GM18520 (cell line): ENCODE data around the gene GXYLT1.
"Not testable (repeated sequence)": the region's sequence is repeated elsewhere in the genome, so short reads cannot be mapped to it uniquely, and the experiment has no call there.

Experiments
- ATAC-seq: cut with Tn5 transposase; IDR thresholded peaks from one replicate; pipeline ENCODE4 v1.9.1; 2021; ENCODE audit not compliant: unreplicated experiment

The GXYLT1 gene

DNA sequence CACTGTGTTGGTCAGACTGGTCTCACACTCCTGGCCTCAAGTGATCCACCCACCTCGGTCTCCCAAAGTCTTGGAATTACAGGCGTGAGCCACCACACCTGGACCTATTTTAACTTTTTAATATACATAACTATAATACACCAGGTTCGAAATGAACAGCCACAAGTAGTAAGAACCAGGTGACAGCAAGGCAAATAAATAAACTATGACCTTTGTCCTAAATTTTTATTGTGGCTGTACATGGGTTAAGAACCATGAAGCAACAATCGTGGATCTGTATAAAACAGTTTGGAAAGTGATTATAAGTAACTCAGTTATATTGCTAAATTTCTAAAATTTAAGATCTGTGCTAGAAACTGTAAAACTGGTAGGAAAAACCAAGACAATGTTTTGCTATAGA lies 41.5 kb downstream of the GXYLT1 start:
- no peak for ATAC-seq

DNA sequence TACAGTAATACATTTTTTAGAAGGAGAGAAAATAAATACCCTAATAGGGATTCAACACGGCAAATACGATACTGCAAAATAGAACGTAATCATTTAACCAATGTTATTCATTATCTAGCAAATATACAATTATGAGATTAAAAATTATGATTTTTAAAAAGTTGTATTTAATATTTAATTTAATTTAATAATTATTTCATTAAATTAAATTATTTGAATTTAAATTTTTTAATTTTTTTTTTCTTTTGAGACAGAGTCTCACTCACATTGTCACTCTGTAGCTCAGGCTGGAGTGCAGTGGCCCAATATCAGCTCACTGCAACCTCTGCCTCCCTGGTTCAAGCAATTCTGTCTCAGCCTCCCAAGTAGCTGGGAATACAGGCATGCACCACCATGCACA lies 42.0 kb downstream of the GXYLT1 start:
- ATAC-seq = no peak

DNA sequence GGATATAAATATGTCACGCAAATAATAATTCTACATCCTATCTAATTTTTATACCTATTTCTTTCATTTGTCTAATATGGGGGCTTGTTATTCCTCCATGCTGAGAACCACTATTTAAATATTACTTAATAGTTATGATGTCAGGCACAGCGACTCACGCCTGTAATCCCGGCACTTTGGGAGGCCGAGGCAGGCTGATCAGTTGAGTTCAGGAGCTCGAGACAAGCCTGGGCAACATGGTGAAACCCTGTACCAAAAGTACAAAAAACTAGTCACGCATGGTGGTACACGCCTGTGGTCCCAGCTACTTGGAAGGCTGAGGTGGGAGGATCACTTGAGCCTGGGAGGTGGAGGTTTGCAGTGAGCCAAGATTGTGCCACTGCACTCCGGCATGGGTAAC lies 45.2 kb downstream of the GXYLT1 start:
- ATAC-seq = no peak

DNA sequence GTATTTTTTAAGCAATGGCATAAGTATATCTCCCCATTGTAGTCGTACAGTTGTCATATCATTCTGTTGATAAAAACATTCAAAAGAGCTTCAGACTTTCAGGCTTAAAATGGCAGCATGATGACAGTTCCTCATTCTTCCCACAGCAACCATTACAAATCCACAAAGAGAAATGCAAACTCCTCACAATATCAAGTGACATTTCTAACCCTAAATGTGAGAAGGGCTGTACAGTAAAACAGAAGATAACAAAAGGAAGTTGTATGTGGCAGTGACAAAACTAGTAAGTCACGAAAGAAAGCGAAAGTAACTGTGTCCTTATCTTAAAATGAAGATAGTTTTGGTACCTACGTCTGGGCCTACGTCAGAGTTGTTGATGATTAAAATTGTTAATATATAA lies 46.7 kb downstream of the GXYLT1 start:
- ATAC-seq = peak; percentile 92

DNA sequence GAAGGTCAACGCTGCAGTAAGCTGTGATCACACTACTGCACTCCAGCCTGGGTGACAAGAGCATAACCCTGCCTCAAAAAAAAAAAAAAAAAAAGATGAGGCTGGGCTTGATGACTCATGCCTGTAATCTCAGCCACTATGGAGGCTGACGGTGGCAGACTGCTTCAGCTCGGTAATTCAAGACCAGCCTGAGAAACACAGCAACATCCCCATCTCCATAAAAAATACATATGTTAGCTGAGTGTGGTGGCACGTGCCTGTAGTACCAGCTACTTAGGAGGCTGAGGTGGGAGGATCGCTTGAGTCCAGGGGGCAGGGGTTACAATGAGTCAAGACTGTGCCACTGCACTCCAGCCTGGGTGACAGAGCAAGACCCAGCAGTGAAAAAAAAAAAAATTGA lies 50.4 kb downstream of the GXYLT1 start:
- no peak for ATAC-seq

DNA sequence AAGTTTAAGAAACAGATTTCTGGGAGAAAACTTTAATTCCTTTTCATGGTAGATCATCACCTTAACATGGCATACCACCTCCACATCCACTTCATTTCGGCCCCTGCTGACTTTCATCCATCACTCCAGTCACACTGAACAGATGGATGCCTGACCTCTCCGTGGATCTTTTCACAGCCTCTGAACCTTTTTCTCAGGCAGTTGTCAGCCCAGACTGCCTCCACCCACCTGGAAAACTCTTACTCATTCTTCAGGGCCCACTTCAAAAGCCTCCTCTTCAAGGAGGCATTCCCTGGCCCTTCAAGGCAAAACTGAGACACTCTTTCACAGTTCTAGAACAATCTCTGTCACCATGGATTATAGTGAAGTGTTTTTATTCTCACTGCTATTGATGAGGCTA lies 52.9 kb downstream of the GXYLT1 start:
- no peak for ATAC-seq

DNA sequence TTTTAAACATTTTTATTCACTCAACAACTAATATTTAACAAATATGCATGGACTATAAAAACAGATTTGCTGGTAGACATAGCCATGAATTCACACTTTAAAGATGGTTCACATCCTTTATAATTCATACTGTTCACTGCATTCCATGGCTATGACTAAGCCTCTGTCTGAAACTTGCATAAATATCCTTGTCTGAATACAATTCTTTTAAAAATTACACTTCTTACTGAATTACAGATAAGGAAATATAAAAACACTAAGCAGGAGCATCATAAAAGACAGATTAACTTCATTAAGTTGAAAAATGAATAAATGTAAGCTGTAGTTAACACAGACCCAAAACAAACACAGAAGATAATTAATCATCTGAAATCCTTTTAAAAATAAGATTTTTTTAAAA lies 53.8 kb downstream of the GXYLT1 start:
- ATAC-seq = no peak

DNA sequence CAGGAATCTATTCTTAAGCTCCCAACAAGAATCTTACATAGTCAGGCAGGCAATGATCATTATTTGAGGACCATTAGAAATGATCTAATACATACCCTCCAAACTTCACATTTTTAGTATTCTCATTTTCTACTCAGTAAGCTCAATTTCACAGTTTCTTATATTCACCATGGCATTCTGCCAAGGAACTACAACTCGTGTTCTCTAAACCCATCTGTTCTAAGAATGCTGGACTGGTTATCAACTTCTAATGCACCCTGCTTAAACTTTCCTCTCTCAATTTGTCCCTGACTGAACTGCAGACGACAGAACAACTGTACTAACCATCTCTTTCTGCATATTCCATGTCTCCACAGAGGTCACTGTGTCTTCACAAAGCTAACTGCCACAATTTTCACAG lies 58.6 kb downstream of the GXYLT1 start:
- no peak for ATAC-seq

DNA sequence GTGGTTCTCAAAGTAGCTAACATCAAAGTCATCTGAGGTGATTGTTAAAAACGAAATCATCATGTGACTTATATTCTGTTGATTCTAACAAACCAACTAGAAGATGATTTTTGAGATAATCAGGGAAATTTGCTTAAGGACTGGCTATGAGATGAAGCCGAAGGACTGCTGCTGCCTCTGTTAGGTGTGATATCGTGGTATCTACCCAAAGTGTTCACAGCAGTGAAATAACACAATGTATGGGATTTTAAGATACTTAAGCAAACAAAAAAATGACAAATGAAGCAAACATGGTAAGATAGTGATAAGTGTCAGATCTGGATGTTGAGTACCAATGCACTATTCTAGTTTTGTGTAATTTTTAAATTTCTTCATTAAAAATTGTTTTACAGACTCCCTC lies 59.1 kb downstream of the GXYLT1 start:
- ATAC-seq = no peak

DNA sequence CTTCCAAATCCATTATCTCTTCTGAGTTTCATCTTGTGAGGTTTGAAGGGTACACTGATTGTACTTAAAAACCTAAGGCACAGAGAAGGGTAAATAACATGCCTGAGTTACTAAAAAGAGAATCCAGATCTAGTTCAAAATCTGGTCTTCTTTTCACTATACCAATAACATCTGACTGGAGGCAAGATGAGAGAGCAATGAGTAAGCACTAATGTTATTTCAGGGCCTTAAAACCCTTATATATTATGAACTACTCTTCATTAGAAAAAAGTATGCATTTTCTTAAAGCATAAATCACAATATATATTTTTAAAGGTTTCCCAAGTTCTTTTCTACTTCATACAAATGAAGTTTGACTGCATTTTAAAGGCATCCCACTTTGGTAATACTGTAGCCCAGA lies 60.2 kb downstream of the GXYLT1 start:
- ATAC-seq = no peak

DNA sequence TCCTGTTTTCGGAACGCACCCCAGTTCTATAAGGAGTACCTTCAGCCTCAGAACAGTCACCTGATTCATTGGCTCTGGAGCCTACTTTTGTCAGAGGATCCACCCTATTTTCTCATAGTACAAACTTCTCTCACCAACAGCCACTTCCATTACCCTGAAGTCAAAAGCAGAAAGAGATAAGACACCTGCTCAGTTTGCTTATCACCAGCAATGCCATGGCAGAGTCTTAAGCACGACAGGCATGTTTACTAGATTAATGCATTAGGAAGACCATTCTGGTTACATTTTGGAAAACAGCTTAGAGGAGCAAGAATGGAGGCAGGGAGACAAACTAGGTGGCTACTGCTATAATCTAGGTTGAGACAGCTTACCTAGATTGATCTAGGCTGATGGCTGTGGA lies 67.7 kb downstream of the GXYLT1 start:
- ATAC-seq = no peak

DNA sequence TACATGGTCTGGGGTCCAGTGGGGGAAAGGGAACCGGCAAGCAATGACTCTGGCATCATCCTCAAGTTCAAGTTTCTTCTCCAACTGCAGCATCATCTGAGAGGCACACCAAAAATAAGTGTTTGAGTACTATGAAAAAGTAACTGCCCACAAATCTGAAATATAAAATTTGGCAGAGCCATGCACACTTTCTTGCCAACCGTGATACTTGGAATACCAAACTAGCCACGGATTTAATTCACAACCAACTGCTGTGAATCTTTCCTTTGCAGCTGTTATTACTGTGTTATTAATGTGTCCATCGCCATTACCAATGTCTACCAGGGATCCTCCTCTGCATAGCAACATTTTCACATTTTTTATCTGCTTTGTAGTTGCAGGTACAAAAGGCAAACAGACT lies 74.6 kb downstream of the GXYLT1 start:
- no peak for ATAC-seq

DNA sequence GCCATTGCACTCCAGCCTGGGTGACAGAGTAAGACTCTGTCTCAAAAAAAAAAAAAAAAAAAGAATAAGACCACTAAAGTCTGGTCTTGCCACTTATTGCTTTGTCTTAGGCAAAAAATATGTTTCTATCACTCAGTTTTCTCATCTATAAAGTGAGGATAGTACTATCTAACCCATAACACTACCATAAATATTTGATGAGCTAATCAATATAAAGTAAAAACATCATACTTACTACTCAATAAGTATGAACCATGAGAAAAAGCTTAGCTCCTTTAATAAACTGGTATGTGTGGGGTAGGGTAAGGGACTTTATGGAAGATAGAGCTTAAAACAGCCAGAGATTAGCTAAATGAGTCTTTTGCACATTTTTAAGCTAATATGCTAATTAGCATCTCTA lies 85.5 kb downstream of the GXYLT1 start:
- no peak for ATAC-seq

DNA sequence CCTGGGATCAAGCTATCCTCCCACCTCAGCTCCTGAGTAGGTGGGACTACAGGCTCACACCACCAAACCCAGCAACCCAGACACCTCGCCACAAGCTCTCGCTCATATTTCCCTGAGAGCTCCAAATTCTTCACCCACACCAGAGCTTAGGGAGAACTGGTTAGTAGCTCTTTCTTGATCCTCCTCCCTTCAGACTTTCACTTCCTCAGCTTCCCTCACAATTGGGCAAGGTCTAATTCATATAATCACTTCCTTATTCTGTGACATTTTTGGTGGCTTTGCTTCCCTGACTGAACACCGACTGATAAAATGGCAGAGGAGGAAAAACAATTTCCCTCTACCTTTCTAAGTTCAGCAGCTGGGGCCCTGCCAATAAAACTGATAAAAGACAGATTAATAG lies 88.5 kb downstream of the GXYLT1 start:
- no peak for ATAC-seq

DNA sequence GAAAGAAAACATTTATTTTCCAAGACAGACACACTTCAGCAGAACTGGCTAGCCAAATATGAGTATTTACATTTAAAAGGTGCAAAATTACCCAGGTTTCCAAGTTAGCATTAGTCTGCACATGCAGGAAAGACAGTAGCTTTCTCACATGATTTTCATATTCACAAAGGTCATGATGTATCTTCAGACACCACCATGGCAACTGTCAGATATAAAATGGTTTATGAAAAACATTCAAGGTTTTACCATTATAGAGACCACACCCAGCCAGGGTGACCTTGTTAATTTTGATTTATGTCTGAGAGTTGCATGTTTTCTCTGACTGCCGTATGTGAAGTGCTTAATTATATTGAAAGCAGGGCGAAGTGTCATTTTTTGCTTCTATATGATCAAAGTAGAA lies 91.2 kb downstream of the GXYLT1 start:
- no peak for ATAC-seq

DNA sequence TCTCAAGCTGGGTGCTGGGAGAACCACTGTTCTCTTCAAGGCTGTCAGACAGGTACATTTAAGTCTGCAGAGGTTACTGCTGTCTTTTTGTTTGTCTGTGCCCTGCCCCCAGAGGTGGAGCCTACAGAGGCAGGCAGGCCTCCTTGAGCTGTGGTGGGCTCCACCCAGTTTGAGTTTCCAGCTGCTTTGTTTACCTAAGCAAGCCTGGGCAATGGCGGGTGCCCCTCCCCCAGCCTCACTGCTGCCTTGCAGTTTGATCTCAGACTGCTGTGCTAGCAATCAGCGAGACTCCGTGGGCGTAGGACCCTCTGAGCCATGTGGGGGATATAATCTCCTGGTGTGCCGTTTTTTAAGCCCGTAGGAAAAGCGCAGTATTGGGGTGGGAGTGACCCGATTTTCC lies 95.7 kb downstream of the GXYLT1 start:
- not testable (repeated sequence) for ATAC-seq

DNA sequence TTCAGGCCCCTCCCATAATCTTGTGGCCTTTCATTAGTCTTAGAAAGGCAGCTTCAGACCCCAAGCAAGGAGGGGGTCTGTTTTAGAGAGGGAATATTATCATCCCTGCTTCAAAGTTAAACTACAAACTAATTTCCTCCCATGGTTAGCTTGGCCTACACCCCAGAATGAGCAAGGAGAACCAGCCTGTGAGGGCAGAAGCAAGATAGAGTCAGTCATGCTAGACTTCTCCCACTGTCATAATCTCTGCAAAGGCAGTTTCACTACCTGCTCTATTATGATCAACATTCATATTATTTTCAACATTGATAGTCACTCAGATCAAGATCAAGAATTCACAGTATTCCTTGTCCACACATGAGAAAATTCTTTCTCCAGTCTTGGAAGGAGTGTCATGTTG lies 105.1 kb downstream of the GXYLT1 start:
- ATAC-seq = no peak

DNA sequence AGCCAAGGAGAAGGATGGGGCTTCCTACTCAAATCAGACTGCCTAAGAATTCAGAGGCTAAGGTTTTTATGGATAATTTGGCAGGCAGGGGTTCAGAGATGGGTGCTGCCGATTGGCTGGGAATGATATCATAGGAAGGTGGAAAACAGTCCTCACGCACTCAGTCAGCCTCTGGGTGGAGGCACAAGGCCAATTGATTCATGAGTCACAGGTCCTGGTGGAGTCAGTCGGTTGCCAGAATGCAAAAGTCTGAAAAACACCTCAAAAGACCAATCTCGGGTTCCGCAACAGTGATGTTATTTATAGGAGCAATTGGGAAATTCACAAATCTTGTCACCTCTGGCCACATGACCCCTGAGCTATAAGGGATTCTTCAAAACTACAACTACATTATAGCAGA lies 105.5 kb downstream of the GXYLT1 start:
- no peak for ATAC-seq

DNA sequence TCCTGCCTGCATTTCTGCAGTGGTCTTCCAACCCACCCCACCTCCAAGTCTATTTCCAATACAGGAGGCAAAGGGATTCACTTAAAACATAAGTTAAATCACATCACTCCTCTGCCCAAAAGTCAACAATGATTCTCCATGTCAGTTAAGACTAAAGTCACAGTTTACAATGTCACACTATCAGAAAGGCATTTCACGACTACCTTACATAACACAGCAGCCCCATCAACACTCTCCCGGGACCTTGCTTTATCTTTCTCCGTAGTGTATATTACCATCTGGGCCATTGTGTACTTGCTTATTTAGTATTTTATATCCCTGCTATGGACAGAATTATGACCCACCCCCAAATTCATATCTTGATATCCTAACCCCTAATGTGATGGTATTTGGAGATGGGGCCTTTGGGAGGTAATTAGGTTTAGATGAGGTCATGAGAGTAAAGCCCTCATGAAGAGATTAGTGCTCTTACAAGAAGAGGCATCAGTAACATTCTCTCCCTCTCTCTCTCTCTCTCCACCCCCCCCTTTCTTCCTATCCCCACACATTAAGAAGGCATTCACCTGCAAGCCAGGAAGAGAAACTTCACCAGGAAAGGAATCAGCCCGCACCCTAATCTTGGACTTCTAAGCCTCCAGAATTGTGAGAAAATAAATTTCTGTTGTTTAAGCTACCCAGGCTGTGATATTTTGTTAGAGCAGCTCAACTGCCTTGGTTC lies 112.7 kb downstream of the GXYLT1 start:
- no peak for ATAC-seq
